ENCODE measurements around the gene STK25. TPM values are rescaled to one million over a fixed set of nuclear protein-coding genes. Genes with fewer than 3 reads are reported as not detected.

The STK25 gene
- total and polyA plus RNA-seq, 2 of the 8 experiments (the other 6 are each of a cell fraction or from before 2014, with no cell fraction given), result 159 to 546 TPM

DNA sequence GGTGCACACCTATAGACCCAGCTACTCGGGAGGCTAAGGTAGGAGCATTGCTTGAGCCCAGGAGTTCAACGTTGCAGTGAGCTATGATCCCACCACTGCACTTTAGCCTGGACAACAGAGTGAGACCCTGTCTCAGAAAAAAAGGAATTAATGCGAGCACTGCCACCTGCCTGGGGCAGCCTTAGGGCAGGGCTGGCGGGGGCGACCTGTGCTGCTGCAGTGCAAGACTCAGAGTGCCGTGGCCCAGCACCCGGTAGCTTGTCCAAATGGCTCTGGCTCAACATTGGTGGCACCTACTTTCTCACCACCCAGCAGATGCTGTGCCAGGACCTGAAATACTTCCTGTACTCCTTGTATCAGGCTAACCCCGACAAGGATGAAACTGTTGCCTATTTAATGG is 30.2 kb downstream of the STK25 start:
- no peak overlapping the region for H3K9ac ChIP-seq (replicated peaks in 1 of 4; ENCODE audit: extremely low read depth in 1 of 4, low read depth in 3 of 4, low read length in 3 of 4)
- H2BK15ac ChIP-seq (ENCODE audit: low read length), result no peak overlapping the region
- FAIRE-seq (no peak), DNase-seq (ENCODE audit: low read depth in 1 of 2, low spot score in 2 of 2) (no peak)
- H3K56ac ChIP-seq (replicated peaks; ENCODE audit: insufficient read length, low read depth, low read length), result no peak overlapping the region
- H3K23ac ChIP-seq (ENCODE audit: insufficient read length), result no peak overlapping the region
- 86% methylated on average over 8 of the region's 8 CpGs; no CpG with 5 or more reads in 1 of the 2 experiments for WGBS, 2 experiments (ENCODE audit: extremely low coverage in 1 of 2, insufficient coverage in 1 of 2, insufficient read length in 1 of 2, insufficient replicate concordance in 2 of 2, low coverage in 1 of 2, low lambda C conversion rate in 2 of 2, missing lambda C conversion rate in 1 of 2)
- H3K14ac ChIP-seq (ENCODE audit: insufficient read length), result no peak overlapping the region
- H4K8ac ChIP-seq (ENCODE audit: extremely low read depth, insufficient read depth, low read length), result no peak overlapping the region
- no peak overlapping the region for H2BK12ac ChIP-seq (ENCODE audit: low read depth, low read length)
- no peak overlapping the region for H3K18ac ChIP-seq (ENCODE audit: extremely low read depth, low read length)
- no peak overlapping the region for H3K4me3 ChIP-seq (ENCODE audit: extremely low read depth in 1 of 4, insufficient read depth in 2 of 4, low read depth in 3 of 4, low read length in 4 of 4)
- H3K36me3 ChIP-seq (ENCODE audit: control insufficient read depth in 2 of 4, insufficient read depth in 4 of 4, low read length in 3 of 4), result no peaks in the 10 kb centered on the region
- H4K91ac ChIP-seq (replicated peaks; ENCODE audit: insufficient read length, low read length), result no peak overlapping the region
- no peak overlapping the region for H3K4me2 ChIP-seq (ENCODE audit: insufficient read depth in 1 of 2, low read depth in 2 of 2, low read length in 2 of 2)
- H3K79me1 ChIP-seq (ENCODE audit: low read depth, low read length), result no peaks in the 10 kb centered on the region
- H4K5ac ChIP-seq (ENCODE audit: insufficient read length, low read depth, low read length), result no peak overlapping the region
- H3K9me3 ChIP-seq (ENCODE audit: insufficient read depth in 2 of 2, low read depth in 1 of 2, low read length in 1 of 2), result no peaks in the 10 kb centered on the region
- CTCF ChIA-PET (ENCODE audit: partially characterized antibody), result no interaction called here
- H2AFZ ChIP-seq (ENCODE audit: low read length), result no peak overlapping the region
- H2BK120ac ChIP-seq (replicated peaks; ENCODE audit: low read depth, low read length), result no peak overlapping the region
- POLR2A ChIA-PET (ENCODE audit: partially characterized antibody), result interaction anchor here (0.6 kb wide), 2 partner anchors 8 to 12 kb away, joined by 3 read pairs; no protein-coding TSS in a partner anchor
- H4K20me1 ChIP-seq (replicated peaks in 1 of 2; ENCODE audit: control insufficient read depth in 1 of 2, insufficient read depth in 2 of 2, low read length in 2 of 2), result no peaks in the 10 kb centered on the region
- no peaks in the 10 kb centered on the region for H3K4me1 ChIP-seq (replicated peaks in 1 of 4; ENCODE audit: control insufficient read depth in 3 of 4, insufficient read depth in 4 of 4, low read length in 3 of 4)
- H2BK20ac ChIP-seq (ENCODE audit: low read length), result no peak overlapping the region
- H3K4ac ChIP-seq (replicated peaks; ENCODE audit: insufficient read length, low read depth, low read length), result no peak overlapping the region
- H3K27me3 ChIP-seq (replicated peaks in 1 of 4; ENCODE audit: control insufficient read depth in 3 of 4, extremely low read depth in 1 of 4, insufficient read depth in 3 of 4, low read length in 3 of 4), result no peaks in the 10 kb centered on the region
- no peak overlapping the region for H3K27ac ChIP-seq (ENCODE audit: low read depth, low read length)
- H2AK5ac ChIP-seq (ENCODE audit: low read depth, low read length), result no peak overlapping the region
- no peaks in the 10 kb centered on the region for H3K23me2 ChIP-seq (ENCODE audit: low read depth, low read length)
- H2BK5ac ChIP-seq (ENCODE audit: low read depth, low read length), result no peak overlapping the region
- TF ChIP-seq TEAD4 (IDR thresholded peaks at IDR 0.05; ENCODE audit: low read depth, low read length) (no peak), EGR1 (IDR thresholded peaks at IDR 0.05; ENCODE audit: borderline replicate concordance, low read depth, low read length) (no peak), MAFK (IDR thresholded peaks at IDR 0.05; ENCODE audit: low read depth, low read length) (no peak), GTF2F1 (IDR thresholded peaks at IDR 0.05; ENCODE audit: borderline replicate concordance, low read depth, low read length) (no peak)
- no peaks in the 10 kb centered on the region for H3K79me2 ChIP-seq (ENCODE audit: control insufficient read depth in 1 of 2, insufficient read depth in 2 of 2, low read length in 2 of 2)
